HG02970 (cell line): ENCODE data around the gene S100B.
"Not testable (repeated sequence)": the region's sequence is repeated elsewhere in the genome, so short reads cannot be mapped to it uniquely, and the experiment has no call there.

Source experiments
- ATAC-seq: cut with Tn5 transposase; IDR thresholded peaks from one replicate; pipeline ENCODE4 v1.9.1; 2021; ENCODE audit warnings: mild to moderate bottlenecking, moderate library complexity, moderate number of reproducible peaks; ENCODE audit not compliant: unreplicated experiment, low FRiP score

The S100B gene

GRCh38 chr21:46604329-46604974 is 430 bp downstream of the S100B start:
- no peak for ATAC-seq

GRCh38 chr21:46603228-46603627 is 1.7 kb downstream of the S100B start:
- no peak for ATAC-seq

GRCh38 chr21:46600978-46601377 is 3.9 kb downstream of the S100B start:
- ATAC-seq: no peak

GRCh38 chr21:46600305-46600704 is 4.6 kb downstream of the S100B start:
- no peak for ATAC-seq

- no peak for ATAC-seq
Measured at GRCh38 chr21:46598581-46599572, 6.0 kb downstream of the S100B start.

- no peak for ATAC-seq
Measured at GRCh38 chr21:46597896-46598343, 7.0 kb downstream of the S100B start.

GRCh38 chr21:46597031-46597430 is 7.9 kb downstream of the S100B start:
- ATAC-seq: no peak

GRCh38 chr21:46596201-46596600 is 8.7 kb downstream of the S100B start:
- ATAC-seq: no peak

- ATAC-seq: no peak
Measured at GRCh38 chr21:46594276-46594675, 10.6 kb downstream of the S100B start.

- no peak for ATAC-seq
Measured at GRCh38 chr21:46585191-46585953, 19.5 kb downstream of the S100B start.

GRCh38 chr21:46581780-46582307 is 23.0 kb downstream of the S100B start:
- ATAC-seq: no peak

GRCh38 chr21:46579394-46579793 is 25.5 kb downstream of the S100B start:
- not testable (repeated sequence) for ATAC-seq

GRCh38 chr21:46577786-46578185 is 27.1 kb downstream of the S100B start:
- not testable (repeated sequence) for ATAC-seq

GRCh38 chr21:46572850-46573249 is 32.0 kb downstream of the S100B start:
- ATAC-seq: no peak

- no peak for ATAC-seq
Measured at GRCh38 chr21:46570631-46571030, 34.3 kb downstream of the S100B start.

GRCh38 chr21:46570119-46570518 is 34.8 kb downstream of the S100B start:
- no peak for ATAC-seq

- no peak for ATAC-seq
Measured at GRCh38 chr21:46569081-46569480, 35.8 kb downstream of the S100B start.

GRCh38 chr21:46568562-46568961 is 36.3 kb downstream of the S100B start:
- ATAC-seq: no peak

GRCh38 chr21:46567348-46567747 is 37.5 kb downstream of the S100B start:
- ATAC-seq: no peak

GRCh38 chr21:46564391-46564790 is 40.5 kb downstream of the S100B start:
- ATAC-seq: no peak
